Activated CD8-positive, alpha-beta memory T cell treated with anti-CD3 and anti-CD28 coated beads, Interleukin-2, amount 50 U/mL, for 4 hours (primary cell): ENCODE measurements around the gene CDKN1C.

Experiments used
- DNase-seq: peaks from one replicate; pipeline ENCODE4 v3.0.0-alpha.2; 2020

Gene CDKN1C

DNA sequence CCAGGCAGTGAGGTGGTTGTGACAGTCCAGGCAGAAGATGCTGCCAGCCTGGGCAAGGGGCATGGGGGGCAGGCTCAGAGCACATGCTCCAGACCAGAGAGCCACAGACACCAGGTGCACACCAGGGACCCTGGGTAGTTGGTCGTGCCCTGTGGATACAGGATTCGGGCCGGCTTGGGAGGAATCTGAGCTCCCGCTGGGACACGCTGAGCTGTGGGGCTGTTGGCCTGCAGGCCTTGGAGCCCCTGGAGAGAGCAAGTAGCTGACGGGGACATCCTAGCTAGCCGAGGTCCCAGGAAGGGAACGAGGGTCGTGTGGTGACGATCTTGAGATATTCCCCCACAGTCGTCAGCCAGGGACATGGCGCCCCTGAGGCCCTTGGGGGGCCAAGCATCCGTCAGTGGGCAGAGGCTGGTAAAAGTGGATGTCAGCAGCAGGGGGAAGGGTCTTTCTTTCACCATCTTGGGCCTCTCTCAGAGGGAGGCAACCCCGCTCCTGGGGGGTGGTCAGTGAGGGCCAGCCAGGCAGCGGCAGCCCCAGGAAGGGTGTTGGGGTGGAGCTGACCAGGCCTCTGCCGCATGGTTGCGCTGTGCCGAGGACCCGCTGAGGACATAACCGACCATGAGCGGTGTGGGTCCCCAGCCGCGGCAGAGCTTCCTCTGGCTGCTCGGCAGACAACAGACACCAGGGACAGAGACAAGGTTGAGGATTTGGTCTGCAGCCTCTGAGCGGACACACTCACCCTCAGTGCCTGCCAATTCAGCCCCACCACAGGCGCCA is 44.0 kb downstream of the CDKN1C start:
- no peak for DNase-seq

DNA sequence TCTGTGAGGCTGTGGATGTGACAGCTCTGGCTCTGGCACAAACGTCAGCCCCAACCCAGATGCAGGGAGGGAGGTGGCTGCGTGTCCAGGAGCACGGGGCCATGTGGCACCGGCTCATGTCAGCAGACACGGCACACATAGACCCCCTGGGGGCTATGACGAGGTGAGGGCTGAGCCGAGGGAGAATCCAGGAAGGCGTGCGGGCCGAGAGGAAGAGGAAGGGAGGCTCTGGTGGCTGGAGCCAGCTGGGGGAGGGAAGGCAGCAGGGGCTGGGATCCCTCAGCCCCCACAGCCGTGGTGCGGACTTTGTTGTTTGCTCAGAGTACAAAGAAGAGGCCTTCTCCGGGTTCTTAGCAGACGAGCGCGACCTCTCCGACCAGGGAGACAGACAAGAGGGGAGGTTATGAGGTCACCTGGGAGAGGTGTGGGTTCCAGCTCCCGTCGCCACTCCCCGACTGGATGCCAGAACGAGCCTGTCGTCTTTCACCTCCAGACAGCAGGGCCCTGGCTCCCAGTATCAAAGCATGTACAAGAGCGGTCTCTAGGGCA is 46.1 kb downstream of the CDKN1C start:
- no peak for DNase-seq

DNA sequence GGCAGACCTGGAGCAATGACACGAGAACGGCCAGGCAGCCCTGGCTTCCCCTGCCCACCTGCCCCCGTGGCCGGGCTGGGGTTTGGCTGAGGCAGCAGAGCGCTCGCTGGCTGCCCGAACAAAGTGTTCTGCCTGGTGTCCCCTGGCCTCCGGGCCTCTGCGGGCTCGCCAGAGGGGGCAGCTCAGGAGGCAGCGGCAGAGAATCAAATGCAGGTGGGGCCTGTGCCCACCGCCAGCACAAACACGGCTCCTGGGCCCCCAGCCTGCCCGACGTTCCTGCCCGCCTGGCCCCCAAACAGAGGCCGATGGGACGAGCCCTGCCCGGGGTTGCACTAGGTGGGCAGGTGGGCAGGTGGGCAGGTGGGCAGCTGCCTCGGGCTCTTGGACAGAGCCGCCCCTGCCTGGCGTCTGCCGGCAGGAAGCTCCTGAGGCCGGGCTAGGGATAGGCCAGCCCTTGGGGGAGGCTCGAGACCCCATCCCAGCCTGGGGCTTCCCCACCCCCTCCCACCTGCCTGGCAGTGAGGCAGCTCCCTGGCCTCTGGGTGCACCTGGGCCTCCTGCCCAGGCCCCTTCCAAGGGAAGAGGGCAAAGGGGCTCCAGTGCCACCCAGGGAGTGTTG is 46.8 kb downstream of the CDKN1C start:
- DNase-seq: no peak

DNA sequence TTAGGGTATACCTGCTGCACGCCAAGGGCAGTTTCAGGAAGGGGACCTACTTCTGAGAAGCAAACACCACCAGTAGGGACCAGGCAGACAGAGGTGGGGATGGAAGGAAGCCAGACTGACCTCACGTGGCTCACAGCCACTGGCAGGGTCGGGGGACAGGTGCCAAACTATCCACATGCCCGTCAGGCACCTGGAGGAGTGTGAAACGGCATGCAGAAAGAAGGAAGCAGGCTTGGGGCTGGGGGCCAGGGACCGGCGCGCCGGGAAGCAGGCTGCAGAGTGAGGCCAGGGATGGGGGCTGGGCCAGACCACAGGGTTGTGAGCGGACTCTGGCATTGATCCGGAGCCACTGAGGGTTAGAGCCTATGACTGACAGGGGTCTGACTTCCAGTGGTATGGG is 47.5 kb downstream of the CDKN1C start:
- DNase-seq: no peak

DNA sequence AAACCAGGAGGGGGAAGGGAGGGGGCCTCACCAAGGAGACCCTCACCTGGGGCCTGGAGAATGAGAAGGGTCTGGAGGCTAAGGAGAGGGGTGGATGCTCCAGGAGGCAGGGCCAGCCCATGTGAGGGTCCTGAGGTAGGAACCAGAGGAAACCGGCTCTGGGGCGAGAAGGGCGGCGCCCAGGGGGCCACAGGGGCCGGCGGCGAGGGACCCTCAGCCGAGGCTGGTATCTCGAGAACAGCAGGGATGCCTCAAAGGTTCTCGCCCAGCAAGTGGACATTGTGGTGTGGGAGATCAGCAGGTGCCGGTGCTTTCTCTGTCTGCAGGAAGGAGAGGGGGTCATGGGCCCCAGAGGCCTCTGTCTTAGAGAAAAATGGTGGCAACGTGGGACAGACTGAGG is 47.9 kb downstream of the CDKN1C start:
- no peak for DNase-seq

DNA sequence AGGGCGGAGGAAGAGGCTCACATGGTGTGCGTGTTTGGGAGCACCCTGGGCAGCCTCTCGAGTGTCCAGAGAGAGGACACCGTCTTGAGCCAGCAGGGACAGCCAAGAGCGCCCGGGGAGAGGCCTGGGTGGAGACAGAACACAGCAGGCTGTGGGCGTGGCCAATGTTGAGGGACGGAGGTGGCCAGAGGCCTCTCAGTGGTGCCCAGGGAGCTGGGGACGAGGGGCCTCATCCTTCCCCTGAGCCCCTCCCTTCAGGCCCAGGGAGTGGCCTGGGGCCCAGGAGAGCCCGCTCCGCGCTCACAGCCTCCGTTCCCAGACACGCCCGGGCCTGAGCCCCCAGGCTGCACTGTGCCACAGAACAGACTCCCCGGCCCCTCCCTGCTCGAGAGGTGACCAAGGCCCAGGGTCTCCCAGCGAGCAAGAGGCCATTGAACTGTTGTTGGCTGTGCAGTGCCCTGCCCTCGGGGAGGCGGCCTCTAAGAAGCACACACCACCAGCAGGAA is 48.4 kb downstream of the CDKN1C start:
- no peak for DNase-seq

DNA sequence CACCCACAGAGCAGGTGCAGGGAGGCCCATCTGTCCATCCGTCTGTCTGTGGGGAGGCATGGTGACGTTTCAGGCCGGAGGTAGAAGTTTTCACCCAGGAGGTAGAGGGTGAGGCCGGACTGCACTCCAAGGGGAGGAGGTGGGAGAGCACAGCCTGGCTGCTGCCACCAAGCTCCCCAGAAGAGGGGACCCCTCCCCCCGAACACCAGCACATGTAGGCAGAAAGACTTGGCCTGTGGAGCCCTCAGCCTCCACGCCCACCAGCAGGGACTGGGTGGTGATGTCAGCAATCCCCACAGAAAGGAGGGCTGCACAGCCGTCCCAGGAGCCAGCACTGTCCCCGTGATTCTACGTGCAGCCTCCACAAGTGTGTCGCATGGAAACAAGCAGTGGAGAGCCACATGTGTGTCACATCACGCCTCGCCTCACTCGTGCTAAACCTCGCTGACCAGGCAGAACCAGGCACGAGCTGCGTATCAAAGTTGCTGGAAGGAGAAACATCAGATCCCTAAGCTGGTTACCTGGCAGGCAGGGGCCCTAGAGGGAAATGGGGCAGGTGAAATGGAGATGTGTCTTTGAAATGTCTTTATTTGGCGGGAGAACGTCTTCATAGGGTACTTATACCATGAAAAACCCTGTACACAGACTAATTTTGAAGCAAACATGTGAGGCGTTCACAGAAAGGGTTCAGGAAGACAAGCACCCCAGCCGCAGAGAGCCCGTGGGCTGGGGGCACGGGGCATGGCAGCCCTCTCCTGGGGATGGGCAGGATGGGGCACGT is 49.1 kb downstream of the CDKN1C start:
- no peak for DNase-seq

DNA sequence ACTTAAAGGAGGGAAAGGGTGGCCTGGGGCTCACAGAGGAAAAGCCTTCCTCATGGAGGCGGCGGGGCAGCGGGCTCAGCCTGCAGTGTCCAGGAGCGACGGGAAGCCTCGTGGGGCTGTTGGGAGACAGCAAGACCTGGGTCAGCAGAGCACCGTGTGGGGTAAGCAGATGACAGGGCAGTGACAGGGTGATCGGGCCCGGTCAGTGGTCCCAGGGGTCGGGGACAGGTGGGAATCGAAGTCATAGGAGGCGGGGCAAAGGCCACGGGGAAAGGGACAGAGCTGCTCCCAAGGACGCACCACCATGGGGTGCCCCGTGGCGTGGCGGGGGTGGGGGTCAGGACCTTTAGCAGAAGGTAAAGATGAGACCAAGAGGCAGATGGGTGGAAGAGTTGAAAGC is 49.8 kb downstream of the CDKN1C start:
- DNase-seq: no peak

DNA sequence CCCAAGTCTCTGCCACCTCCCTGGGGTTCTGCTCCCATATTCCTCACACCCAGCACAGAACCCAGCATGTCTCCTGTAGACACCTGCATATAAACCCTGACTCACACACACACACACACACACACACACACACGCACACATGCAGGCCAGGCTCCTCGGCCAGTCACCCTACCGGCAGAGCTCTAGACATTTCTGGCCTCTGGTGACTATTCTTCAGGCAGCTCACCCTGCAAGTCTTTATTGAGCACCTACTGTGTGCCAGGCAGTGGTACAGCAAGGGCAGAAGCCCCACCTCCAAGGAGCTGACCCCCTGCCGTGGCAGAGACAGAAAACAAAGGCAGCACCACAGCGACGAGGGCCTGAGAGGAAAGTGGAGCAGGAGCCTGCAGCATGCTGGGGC is 50.3 kb downstream of the CDKN1C start:
- DNase-seq: no peak

DNA sequence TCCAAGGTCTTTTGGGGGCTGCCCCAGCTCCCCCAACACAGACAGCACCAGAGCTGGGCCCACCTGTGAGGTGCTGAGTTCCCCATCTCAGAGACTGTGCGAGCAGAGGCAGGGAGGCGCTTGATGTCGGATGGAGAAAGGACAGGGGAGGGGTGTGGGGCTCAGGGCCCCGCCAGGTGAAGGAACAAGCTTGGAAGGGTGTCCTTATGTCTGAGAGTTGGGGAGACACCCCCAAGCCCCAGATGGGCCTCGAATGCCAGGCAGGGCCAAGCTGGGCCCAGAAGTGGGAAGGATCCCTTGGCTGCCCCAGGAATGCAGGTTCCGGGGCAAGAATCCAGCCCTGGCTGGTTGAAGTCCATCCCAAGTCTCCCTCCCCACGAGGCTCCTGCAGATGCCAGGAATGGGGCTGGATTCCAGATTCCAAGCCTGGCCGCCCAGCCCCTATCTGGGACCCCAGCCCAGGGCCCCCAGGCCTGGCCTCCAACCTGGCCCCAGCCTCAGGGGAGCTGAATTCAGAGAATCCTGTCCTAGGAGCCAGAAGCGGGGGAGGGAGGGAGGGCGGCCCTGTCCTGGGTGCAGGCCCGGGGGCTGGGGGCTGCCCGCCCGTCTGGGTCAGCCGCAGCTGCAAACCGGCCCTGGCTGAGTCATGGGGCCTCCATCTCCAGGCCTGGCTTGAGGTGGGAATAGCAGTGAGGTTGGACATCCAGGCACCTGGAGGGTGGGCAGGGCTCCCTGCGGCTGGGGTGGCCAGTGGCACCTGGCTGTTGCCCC is 50.9 kb downstream of the CDKN1C start:
- DNase-seq: no peak

DNA sequence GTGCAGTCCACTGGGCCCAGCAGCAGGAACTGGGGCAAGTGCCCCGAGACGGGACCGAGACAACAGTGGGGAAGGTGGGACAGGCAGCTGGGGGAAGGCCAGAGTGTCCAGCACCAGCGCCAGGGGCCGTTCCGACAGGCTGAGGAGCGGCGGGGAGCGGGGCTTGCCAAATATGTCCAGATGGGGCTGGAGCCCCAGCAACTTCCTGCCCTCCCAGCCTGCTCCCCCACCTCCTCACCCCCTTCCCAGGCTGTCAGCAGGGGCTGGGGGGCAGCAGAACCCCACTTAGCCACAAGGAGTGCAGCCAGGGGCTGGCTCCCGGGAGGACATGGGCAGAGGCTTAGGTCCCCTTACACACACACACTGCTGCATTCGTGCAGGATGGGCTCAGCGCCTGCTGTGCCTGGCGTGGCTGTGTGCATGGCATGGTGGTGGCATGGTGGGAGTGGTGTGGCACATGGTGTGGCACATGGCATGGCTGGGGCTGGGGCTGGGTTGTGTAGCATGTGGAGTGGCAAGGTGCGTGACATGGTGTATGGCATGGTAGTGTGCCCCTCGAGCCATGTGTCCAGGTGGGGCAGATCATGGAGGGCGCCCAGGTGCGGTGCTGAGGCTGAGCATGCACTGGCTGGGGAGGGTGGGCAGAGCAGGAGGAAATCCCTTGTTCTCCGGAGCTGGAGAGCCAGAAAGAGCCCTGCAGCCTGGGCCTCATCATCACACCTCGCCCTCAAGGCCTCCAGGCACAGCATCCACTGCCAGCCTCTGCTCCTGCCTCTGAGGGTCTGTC is 51.7 kb downstream of the CDKN1C start:
- no peak for DNase-seq
